Measurements from ENCODE around the gene DOCK10. TPM values are rescaled to one million over a fixed set of nuclear protein-coding genes. Genes with fewer than 3 reads are reported as not detected.

Gene DOCK10
- total RNA-seq, 1 donor from 2014 or later: 107 TPM

DNA sequence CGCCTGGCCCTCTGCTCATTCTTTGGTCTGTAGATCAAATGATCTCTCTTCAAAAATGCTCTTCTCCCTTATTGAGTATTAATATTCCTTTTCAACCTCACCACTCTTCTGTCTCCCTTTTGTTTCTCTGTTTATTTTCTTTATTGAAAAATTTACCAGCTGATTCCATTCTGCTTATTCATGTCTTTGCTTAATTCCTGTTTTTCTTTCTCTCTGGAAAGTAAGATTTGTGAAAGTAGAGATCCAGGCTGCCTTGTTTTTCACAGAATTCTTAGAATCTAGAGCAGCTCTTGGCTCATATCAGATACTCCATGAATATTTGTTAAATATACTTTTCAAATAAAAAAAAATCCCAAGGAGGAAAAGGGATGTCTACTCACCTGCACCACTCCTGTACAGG lies 157.0 kb downstream of the DOCK10 start:
- DNase-seq (ENCODE audit: low spot score): no peak
- intact Hi-C loops (cut with micrococcal nuclease): no loop called here
- Mint-ChIP-seq H3K36me3 (ENCODE audit: low read depth) (peaks cover 95% of the 10 kb centered on the region), H3K4me1 (ENCODE audit: low read depth) (peaks cover 54% of the 10 kb centered on the region), H3K27ac (peak overlapping the region; percentile 55), H3K4me3 (ENCODE audit: low read depth) (no peak overlapping the region), H3K27me3 (ENCODE audit: low read depth) (no peaks in the 10 kb centered on the region), H3K9me3 (peaks cover 3% of the 10 kb centered on the region)

GRCh38 chr2:224884188-224884587 lies 158.1 kb downstream of the DOCK10 start:
- no peak for DNase-seq (ENCODE audit: low spot score)
- Mint-ChIP-seq H3K4me1 (ENCODE audit: low read depth) (peaks cover 49% of the 10 kb centered on the region), H3K9me3 (peaks cover 3% of the 10 kb centered on the region), H3K27ac (no peak overlapping the region), H3K4me3 (ENCODE audit: low read depth) (no peak overlapping the region), H3K36me3 (ENCODE audit: low read depth) (peaks cover 88% of the 10 kb centered on the region), H3K27me3 (ENCODE audit: low read depth) (no peaks in the 10 kb centered on the region)
- intact Hi-C loops (cut with micrococcal nuclease): no loop called here

- H3K4me1 Mint-ChIP-seq (ENCODE audit: low read depth): peaks cover 46% of the 10 kb centered on the region
- H3K36me3 Mint-ChIP-seq (ENCODE audit: low read depth): peaks cover 88% of the 10 kb centered on the region
- no peak overlapping the region for H3K4me3 Mint-ChIP-seq (ENCODE audit: low read depth)
- no peaks in the 10 kb centered on the region for H3K27me3 Mint-ChIP-seq (ENCODE audit: low read depth)
- intact Hi-C loops (cut with micrococcal nuclease): no loop called here
- no peak for DNase-seq (ENCODE audit: low spot score)
- H3K9me3 Mint-ChIP-seq: peaks cover 1% of the 10 kb centered on the region
- no peak overlapping the region for H3K27ac Mint-ChIP-seq
Measured at GRCh38 chr2:224883700-224884099, 158.6 kb downstream of the DOCK10 start.

DNA sequence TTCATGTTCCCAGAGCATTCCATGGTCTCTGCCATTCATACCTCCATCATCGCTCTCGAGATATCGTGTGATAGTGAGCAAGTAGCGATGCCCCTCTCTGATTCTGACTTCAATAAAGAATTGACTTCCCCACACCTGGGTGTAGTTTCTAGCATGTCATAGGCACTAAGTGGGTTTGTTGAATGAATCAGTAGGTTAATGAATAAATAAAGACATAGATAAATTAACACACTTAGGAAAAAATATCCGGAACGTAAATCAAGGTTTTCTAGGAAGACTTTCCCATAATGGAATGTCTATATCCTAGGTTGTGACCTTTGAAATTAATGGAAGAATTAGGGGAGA lies 159.1 kb downstream of the DOCK10 start:
- no peak overlapping the region for H3K4me3 Mint-ChIP-seq (ENCODE audit: low read depth)
- no peak overlapping the region for H3K27ac Mint-ChIP-seq
- H3K9me3 Mint-ChIP-seq: no peaks in the 10 kb centered on the region
- intact Hi-C loops (cut with micrococcal nuclease): no loop called here
- H3K36me3 Mint-ChIP-seq (ENCODE audit: low read depth): peaks cover 88% of the 10 kb centered on the region
- no peaks in the 10 kb centered on the region for H3K27me3 Mint-ChIP-seq (ENCODE audit: low read depth)
- peaks cover 40% of the 10 kb centered on the region for H3K4me1 Mint-ChIP-seq (ENCODE audit: low read depth)
- no peak for DNase-seq (ENCODE audit: low spot score)

DNA sequence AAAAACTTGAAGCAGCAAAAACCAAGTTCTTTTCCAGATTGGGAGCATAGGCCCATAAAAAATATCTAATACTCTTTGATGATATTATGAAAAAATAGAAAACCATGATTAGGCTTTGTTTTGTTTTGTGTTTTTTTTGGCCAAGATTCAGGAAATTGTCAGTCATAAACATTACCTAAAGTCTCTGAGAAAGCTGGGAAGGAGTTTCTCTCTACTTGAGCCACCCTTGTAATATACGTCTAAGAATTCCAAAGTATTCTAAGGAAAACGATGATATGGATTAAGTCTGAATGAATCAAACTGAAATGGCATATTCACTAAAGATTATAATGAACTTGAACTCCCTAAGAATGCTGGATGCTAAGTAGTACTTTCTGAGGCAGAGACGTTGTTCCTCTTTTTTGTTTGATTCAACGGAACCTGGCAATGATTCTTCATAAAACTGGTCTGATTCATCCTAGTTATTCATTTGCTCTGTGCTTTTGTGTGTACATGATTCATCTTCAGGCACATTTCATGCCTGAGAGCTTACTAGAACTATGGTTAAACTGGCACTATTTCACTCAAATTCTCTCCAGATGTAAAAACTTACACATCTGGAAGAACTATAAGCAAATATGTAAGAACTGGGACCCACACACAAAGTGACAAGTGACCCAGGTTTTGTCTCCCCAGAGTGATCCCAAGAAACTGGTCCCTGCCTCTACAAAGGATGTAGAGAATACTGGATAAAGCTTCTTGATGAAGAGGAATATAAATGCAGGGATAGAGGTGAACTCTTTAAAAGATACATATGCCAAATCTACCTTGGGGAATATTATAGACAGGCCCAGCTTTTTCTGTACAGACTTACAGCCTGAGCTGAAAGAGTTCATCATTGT lies 159.7 kb downstream of the DOCK10 start:
- Mint-ChIP-seq H3K36me3 (ENCODE audit: low read depth) (peaks cover 89% of the 10 kb centered on the region), H3K4me1 (ENCODE audit: low read depth) (peaks cover 35% of the 10 kb centered on the region), H3K9me3 (no peaks in the 10 kb centered on the region), H3K4me3 (ENCODE audit: low read depth) (no peak overlapping the region), H3K27ac (no peak overlapping the region), H3K27me3 (ENCODE audit: low read depth) (no peaks in the 10 kb centered on the region)
- no peak for DNase-seq (ENCODE audit: low spot score)
- intact Hi-C loops (cut with micrococcal nuclease): no loop called here

DNA sequence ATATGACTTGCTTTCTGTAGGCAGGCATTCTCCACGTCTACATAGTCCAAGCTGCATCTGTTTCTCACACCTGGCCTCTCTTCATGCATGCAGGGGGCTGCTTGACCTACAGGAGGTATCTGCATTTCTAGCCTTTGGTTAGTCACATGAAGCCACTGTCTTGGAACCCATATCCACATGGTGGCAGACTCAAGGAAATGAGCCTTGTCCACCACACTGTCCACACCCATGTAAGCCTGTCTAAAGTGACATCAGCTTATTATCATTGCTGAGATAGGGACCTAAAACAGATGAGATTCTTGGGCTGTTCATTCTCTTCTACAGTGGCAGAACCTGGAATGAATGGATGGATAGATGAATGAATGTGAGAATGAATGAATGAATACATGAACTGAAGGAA lies 160.4 kb downstream of the DOCK10 start:
- Mint-ChIP-seq H3K4me3 (ENCODE audit: low read depth) (no peak overlapping the region), H3K27me3 (ENCODE audit: low read depth) (no peaks in the 10 kb centered on the region), H3K4me1 (ENCODE audit: low read depth) (peaks cover 32% of the 10 kb centered on the region), H3K9me3 (no peaks in the 10 kb centered on the region), H3K36me3 (ENCODE audit: low read depth) (peaks cover 89% of the 10 kb centered on the region), H3K27ac (no peak overlapping the region)
- DNase-seq (ENCODE audit: low spot score): no peak
- intact Hi-C loops (cut with micrococcal nuclease): no loop called here

GRCh38 chr2:224876522-224876921 lies 165.7 kb downstream of the DOCK10 start:
- Mint-ChIP-seq H3K4me1 (ENCODE audit: low read depth) (peaks cover 9% of the 10 kb centered on the region), H3K27me3 (ENCODE audit: low read depth) (no peaks in the 10 kb centered on the region), H3K4me3 (ENCODE audit: low read depth) (no peak overlapping the region), H3K36me3 (ENCODE audit: low read depth) (peaks cover 87% of the 10 kb centered on the region), H3K9me3 (peaks cover 2% of the 10 kb centered on the region), H3K27ac (no peak overlapping the region)
- intact Hi-C loops (cut with micrococcal nuclease): no loop called here
- no peak for DNase-seq (ENCODE audit: low spot score)

DNA sequence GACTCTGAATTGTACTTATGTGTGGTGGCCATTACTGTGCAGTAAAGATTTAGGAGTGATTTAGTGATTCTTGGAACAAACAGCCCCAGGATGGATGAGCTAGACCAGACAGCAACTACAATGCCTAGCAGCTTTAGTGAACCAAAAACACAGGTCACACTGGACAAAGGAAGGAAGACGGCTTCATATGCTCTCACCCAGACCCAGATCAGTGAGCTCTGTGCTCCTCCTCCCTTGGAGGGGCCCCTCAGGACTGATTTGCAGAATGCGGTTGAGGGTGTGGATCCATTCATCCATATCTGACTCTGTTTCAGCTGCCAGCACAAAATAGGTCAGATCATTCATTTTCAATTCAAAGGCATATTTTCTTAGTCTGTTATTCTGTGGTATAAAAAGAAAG lies 166.4 kb downstream of the DOCK10 start:
- intact Hi-C loops (cut with micrococcal nuclease): no loop called here

DNA sequence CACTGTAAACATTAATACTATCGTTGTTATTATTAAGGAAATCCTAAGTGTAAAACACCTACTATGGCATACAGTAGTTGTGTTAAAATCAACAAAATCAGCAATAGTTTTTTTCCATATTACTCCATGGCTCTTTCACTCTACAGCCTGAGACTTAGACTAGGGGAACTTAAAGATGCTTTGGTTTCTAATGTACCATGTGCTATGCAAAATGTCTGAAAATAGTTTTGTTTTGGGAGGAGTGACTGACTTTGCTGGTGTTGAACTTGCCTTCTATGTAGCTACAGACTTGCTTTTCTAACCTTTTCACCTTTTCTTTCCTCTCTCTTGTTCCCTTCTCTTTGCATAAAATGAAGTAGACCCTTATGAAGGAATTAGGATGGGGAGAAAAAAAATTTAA lies 167.1 kb downstream of the DOCK10 start:
- no peak for DNase-seq (ENCODE audit: low spot score)
- peaks cover 87% of the 10 kb centered on the region for H3K36me3 Mint-ChIP-seq (ENCODE audit: low read depth)
- no peak overlapping the region for H3K4me3 Mint-ChIP-seq (ENCODE audit: low read depth)
- peaks cover 12% of the 10 kb centered on the region for H3K9me3 Mint-ChIP-seq
- no peak overlapping the region for H3K27ac Mint-ChIP-seq
- H3K4me1 Mint-ChIP-seq (ENCODE audit: low read depth): peaks cover 6% of the 10 kb centered on the region
- H3K27me3 Mint-ChIP-seq (ENCODE audit: low read depth): no peaks in the 10 kb centered on the region
- intact Hi-C loops (cut with micrococcal nuclease): no loop called here

More for the DNA sequence above, 166.4 kb downstream of the DOCK10 start:
- Mint-ChIP-seq H3K36me3 (ENCODE audit: low read depth) (peaks cover 87% of the 10 kb centered on the region), H3K9me3 (peaks cover 8% of the 10 kb centered on the region), H3K27ac (peak overlapping the region; percentile 14), H3K4me3 (ENCODE audit: low read depth) (no peak overlapping the region), H3K27me3 (ENCODE audit: low read depth) (no peaks in the 10 kb centered on the region), H3K4me1 (ENCODE audit: low read depth) (peaks cover 6% of the 10 kb centered on the region)
- no peak for DNase-seq (ENCODE audit: low spot score)

GRCh38 chr2:224871813-224872212 lies 170.5 kb downstream of the DOCK10 start:
- no peak overlapping the region for H3K27ac Mint-ChIP-seq
- H3K4me3 Mint-ChIP-seq (ENCODE audit: low read depth): no peak overlapping the region

GRCh38 chr2:224870341-224870740 lies 171.9 kb downstream of the DOCK10 start:
- no peak overlapping the region for H3K4me3 Mint-ChIP-seq (ENCODE audit: low read depth)
- H3K27ac Mint-ChIP-seq: no peak overlapping the region
- H3K9me3 Mint-ChIP-seq: peaks cover 12% of the 10 kb centered on the region
- no peak for DNase-seq (ENCODE audit: low spot score)
- no peaks in the 10 kb centered on the region for H3K27me3 Mint-ChIP-seq (ENCODE audit: low read depth)
- intact Hi-C loops (cut with micrococcal nuclease): no loop called here
- H3K4me1 Mint-ChIP-seq (ENCODE audit: low read depth): no peaks in the 10 kb centered on the region
- H3K36me3 Mint-ChIP-seq (ENCODE audit: low read depth): peaks cover 94% of the 10 kb centered on the region

More at GRCh38 chr2:224871813-224872212, 170.5 kb downstream of the DOCK10 start:
- Mint-ChIP-seq H3K4me1 (ENCODE audit: low read depth) (peaks cover 3% of the 10 kb centered on the region), H3K36me3 (ENCODE audit: low read depth) (peaks cover 92% of the 10 kb centered on the region), H3K27me3 (ENCODE audit: low read depth) (no peaks in the 10 kb centered on the region), H3K9me3 (peaks cover 12% of the 10 kb centered on the region)
- intact Hi-C loops (cut with micrococcal nuclease): no loop called here
- DNase-seq (ENCODE audit: low spot score): no peak

- Mint-ChIP-seq H3K27me3 (ENCODE audit: low read depth) (no peaks in the 10 kb centered on the region), H3K36me3 (ENCODE audit: low read depth) (peaks cover 94% of the 10 kb centered on the region), H3K9me3 (peaks cover 12% of the 10 kb centered on the region), H3K4me3 (ENCODE audit: low read depth) (no peak overlapping the region), H3K4me1 (ENCODE audit: low read depth) (no peaks in the 10 kb centered on the region), H3K27ac (no peak overlapping the region)
- DNase-seq (ENCODE audit: low spot score): no peak
- intact Hi-C loops (cut with micrococcal nuclease): no loop called here
Measured at GRCh38 chr2:224869601-224870233, 172.6 kb downstream of the DOCK10 start.

DNA sequence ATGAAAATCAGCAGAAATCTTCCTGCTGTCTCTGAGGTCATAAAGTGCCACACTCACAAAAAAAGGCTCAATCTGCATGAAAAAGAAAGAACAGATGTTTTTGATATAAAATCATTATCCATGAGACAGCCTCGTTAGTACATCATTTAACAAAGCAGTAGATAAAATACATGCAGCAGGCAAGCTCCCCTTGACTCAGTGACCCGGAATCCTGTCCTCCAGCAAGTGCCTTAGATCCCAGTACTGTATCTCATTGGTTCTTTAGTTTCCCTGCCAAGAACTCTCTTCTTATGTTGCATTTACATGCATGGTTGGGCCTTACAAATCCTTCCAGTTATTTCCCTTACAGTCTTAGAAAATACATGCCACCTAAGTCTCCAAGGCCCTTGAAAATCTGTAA lies 177.3 kb downstream of the DOCK10 start:
- H3K4me3 Mint-ChIP-seq (ENCODE audit: low read depth): no peak overlapping the region
- no peak overlapping the region for H3K27ac Mint-ChIP-seq
- H3K36me3 Mint-ChIP-seq (ENCODE audit: low read depth): peaks cover 76% of the 10 kb centered on the region

More for the DNA sequence above, 177.3 kb downstream of the DOCK10 start:
- Mint-ChIP-seq H3K9me3 (no peaks in the 10 kb centered on the region), H3K4me1 (ENCODE audit: low read depth) (no peaks in the 10 kb centered on the region), H3K27me3 (ENCODE audit: low read depth) (no peaks in the 10 kb centered on the region)
- DNase-seq (ENCODE audit: low spot score): no peak
- intact Hi-C loops (cut with micrococcal nuclease): no loop called here

All from activated T-helper 2 cell treated with anti-CD3 and anti-CD28 coated beads, Interferon-gamma antibody, Interleukin-2, Interleukin-4, amounts not matched to agents 10 μg/mL and 5 μg/mL and 100 μg/mL, durations not matched to agents 14 hours and 24 hours and 36 hours (primary cell).